ENCODE data around the gene IL1RAPL2.

Gene IL1RAPL2

DNA sequence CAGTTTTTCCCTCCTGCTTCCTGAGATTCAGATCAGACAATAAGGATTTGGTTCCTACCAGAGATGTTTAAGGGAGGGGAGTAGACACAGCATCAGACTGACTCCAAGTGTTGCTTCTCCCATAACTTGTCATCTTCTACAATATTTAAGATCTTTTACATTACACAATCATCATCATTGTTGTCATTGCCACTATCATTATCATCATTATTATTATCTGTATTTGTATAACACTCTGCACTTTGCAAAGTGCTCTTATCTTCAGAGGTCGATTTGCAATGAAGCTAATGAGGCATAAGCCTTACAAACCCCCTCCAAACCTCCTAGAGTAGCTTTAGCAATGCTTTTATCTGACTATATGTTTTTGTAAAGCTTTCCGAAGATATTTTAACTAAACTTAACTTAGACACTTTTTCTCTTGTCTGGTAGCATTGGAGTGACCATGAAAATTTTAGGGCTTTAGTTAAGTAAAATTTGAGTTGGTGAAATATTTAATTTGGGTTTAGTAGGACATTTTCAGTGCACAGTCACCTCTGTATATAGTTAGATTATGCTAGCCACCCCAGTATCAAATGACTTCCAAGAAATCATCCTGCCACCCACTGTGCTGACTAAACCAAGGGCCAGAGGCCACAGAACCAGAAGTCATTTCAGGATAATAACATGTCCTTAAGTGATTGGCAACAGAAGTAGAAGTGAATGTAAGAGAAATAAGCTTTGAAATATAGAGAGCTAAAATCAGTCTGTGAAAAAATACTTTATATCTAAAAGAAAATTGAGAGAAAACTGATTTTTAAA lies 1132.2 kb downstream of the IL1RAPL2 start:
- Mint-ChIP-seq H3K27me3 (ENCODE audit: low read depth) (no peaks in the 10 kb centered on the region), H3K36me3 (ENCODE audit: low read depth) (no peaks in the 10 kb centered on the region), H3K4me3 (no peak overlapping the region), H3K9me3 (no peaks in the 10 kb centered on the region), H3K27ac (peak overlapping the region; percentile 9 to 80 (median 56)), H3K4me1 (peaks cover 45% of the 10 kb centered on the region)
- TF ChIP-seq CTCF (IDR thresholded peaks at IDR 0.05; ENCODE audit: unreplicated experiment in 3 of 3) = no peak

DNA sequence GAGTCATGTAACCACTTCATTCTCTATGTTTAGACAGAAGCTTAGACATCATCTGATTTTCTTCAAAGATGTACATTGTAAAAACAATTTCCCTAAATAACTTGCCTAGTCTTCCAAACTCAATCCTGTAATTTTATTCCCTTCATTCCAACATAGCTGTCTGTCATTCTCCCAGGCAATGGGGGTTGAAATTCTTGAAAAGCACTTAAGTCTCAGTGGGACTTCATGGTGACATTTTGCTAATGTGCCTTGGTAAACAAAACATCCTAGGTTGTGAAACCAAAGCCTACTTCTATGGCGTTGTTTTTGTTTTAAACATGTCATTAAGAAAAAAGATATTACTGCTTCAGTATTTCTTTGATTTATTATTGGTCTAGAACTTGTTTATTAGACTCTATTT lies 1134.3 kb downstream of the IL1RAPL2 start:
- TF ChIP-seq CTCF (IDR thresholded peaks at IDR 0.05; ENCODE audit: unreplicated experiment in 3 of 3) = no peak
- no peaks in the 10 kb centered on the region for H3K9me3 Mint-ChIP-seq

GRCh38 chrX:105701310-105702052 lies 1135.5 kb downstream of the IL1RAPL2 start:
- peak; percentile 30 to 45 (median 37) for TF ChIP-seq CTCF (IDR thresholded peaks at IDR 0.05; ENCODE audit: unreplicated experiment in 3 of 3)
- Mint-ChIP-seq H3K27me3 (ENCODE audit: low read depth) (no peaks in the 10 kb centered on the region), H3K9me3 (no peaks in the 10 kb centered on the region), H3K36me3 (ENCODE audit: low read depth) (no peaks in the 10 kb centered on the region), H3K4me1 (peaks cover 36% of the 10 kb centered on the region), H3K4me3 (peak overlapping the region in 1 of 3 experiments; percentile 9), H3K27ac (peak overlapping the region; percentile 70 to 95 (median 93))

More for the DNA sequence above, 1134.3 kb downstream of the IL1RAPL2 start:
- H3K27me3 Mint-ChIP-seq (ENCODE audit: low read depth) = no peaks in the 10 kb centered on the region
- peak overlapping the region; percentile 64 to 88 (median 76) for H3K27ac Mint-ChIP-seq
- H3K36me3 Mint-ChIP-seq (ENCODE audit: low read depth) = no peaks in the 10 kb centered on the region
- peaks cover 45% of the 10 kb centered on the region for H3K4me1 Mint-ChIP-seq
- H3K4me3 Mint-ChIP-seq = no peak overlapping the region

GRCh38 chrX:105703876-105704275 lies 1137.9 kb downstream of the IL1RAPL2 start:
- Mint-ChIP-seq H3K4me1 (peaks cover 28% of the 10 kb centered on the region), H3K27ac (peak overlapping the region in 1 of 3 experiments; percentile 60), H3K36me3 (ENCODE audit: low read depth) (no peaks in the 10 kb centered on the region), H3K9me3 (no peaks in the 10 kb centered on the region), H3K27me3 (ENCODE audit: low read depth) (no peaks in the 10 kb centered on the region), H3K4me3 (no peak overlapping the region)
- no peak for TF ChIP-seq CTCF (IDR thresholded peaks at IDR 0.05; ENCODE audit: unreplicated experiment in 3 of 3)

DNA sequence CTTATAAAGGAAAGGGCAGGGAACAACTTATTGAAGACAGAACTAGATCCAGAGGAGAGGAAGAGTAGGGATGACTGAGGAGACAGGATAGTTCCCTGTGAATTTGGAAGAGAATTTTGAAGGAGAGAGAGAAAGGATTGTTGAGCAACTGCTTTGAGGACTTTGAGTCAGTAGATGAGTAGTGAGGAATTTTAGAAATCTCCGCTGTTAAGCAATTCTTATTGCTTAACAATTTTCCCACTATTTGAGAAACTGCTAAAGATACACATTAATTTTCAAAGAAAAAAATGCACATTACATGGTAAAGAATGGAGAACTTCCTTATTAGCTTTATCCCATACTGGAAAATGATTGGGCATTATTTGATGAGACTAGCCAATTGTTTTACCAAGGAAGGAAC lies 1140.0 kb downstream of the IL1RAPL2 start:
- Mint-ChIP-seq H3K9me3 (no peaks in the 10 kb centered on the region), H3K27ac (no peak overlapping the region), H3K36me3 (ENCODE audit: low read depth) (no peaks in the 10 kb centered on the region), H3K4me1 (peaks cover 7% of the 10 kb centered on the region), H3K4me3 (no peak overlapping the region), H3K27me3 (ENCODE audit: low read depth) (no peaks in the 10 kb centered on the region)
- TF ChIP-seq CTCF (IDR thresholded peaks at IDR 0.05; ENCODE audit: unreplicated experiment in 3 of 3) = no peak

All from nephron (organoid).